Ascending aorta (tissue), 2 donors: ENCODE results near the gene CTSD. TPM values are rescaled to one million over a fixed set of nuclear protein-coding genes. Genes with fewer than 3 reads are reported as not detected.

ENCODE experiments used
- DNase-seq, 2 donors: peaks; one replicate each; pipeline ENCODE4 v3.0.0-alpha.2; 2019; ENCODE audit warnings: low spot score in 2 of 2
- H3K27ac ChIP-seq, 2 donors: fragments of 200-600 bp; sonication (generic); one replicate each; pipeline ENCODE4 v1.5.1; 2016 to 2017; ENCODE audit warnings: mild to moderate bottlenecking in 1 of 2
- H3K27me3 ChIP-seq: fragments of 200-600 bp; sonication (generic); one replicate; pipeline ENCODE4 v1.5.1; 2017
- H3K36me3 ChIP-seq, 2 donors: fragments of 200-600 bp; sonication (generic); one replicate each; pipeline ENCODE4 v1.5.1; 2016
- H3K4me1 ChIP-seq, 2 donors: fragments of 200-600 bp; sonication (generic); one replicate each; pipeline ENCODE4 v1.5.1; 2016 to 2017; ENCODE audit warnings: mild to moderate bottlenecking in 1 of 2
- H3K4me3 ChIP-seq, 2 donors: fragments of 200-600 bp; sonication (generic); one replicate each; pipeline ENCODE4 v1.5.1; 2016 to 2017; ENCODE audit warnings: mild to moderate bottlenecking in 1 of 2
- H3K9me3 ChIP-seq, 2 donors: fragments of 200-600 bp; sonication (generic); one replicate each; pipeline ENCODE4 v1.5.1; 2016
- CTCF ChIP-seq, 3 experiments: fragments of 200-600 bp in 2 of 3; fragments of 450-650 bp in 1 of 3; sonication (generic) in 2 of 3; IDR thresholded peaks; one replicate each; pipeline ENCODE4 v1.5.1; 2016 to 2019; ENCODE audit warnings: antibody characterized with exemption in 3 of 3, mild to moderate bottlenecking in 1 of 3, moderate library complexity in 1 of 3
- intact Hi-C: fragments of 100-400 bp; cut with DNase I; formaldehyde crosslinking; loops from one replicate; pipeline ENCODE4 v1.15.1; 2023
- total RNA-seq: library from RNA; depleted of rRNA; stranded (reverse); fragments of >200 nt; gene quantifications from one replicate; pipeline ENCODE4 v1.1.0, GENCODE V29; 2016

The CTSD gene
- total RNA-seq, 1 donor from 2014 or later, result 777 TPM

GRCh38 chr11:1746511-1746931 lies 17.2 kb downstream of the CTSD start:
- no peaks in the 10 kb centered on the region for H3K27me3 ChIP-seq
- no peaks in the 10 kb centered on the region for H3K9me3 ChIP-seq
- H3K4me3 ChIP-seq, result peak overlapping the region in 1 of 2 donors; percentile 80
- H3K27ac ChIP-seq, result peak overlapping the region in 1 of 2 donors; percentile 97
- peaks cover 0 to 5% of the 10 kb centered on the region in 2 donors for H3K36me3 ChIP-seq
- intact Hi-C loops, result no loop called here
- H3K4me1 ChIP-seq, result peaks cover 18 to 34% of the 10 kb centered on the region in 2 donors
- no peak for TF ChIP-seq CTCF (IDR thresholded peaks at IDR 0.05)
- peak in 1 of 2 donors; percentile 69 for DNase-seq

GRCh38 chr11:1745701-1746320 lies 17.9 kb downstream of the CTSD start:
- H3K27me3 ChIP-seq, result no peaks in the 10 kb centered on the region
- DNase-seq, result peak in 1 of 2 donors; percentile 52
- no peaks in the 10 kb centered on the region for H3K9me3 ChIP-seq
- H3K4me1 ChIP-seq, result peaks cover 11 to 27% of the 10 kb centered on the region in 2 donors
- TF ChIP-seq CTCF (IDR thresholded peaks at IDR 0.05), result no peak
- intact Hi-C loops, result no loop called here
- no peak overlapping the region for H3K4me3 ChIP-seq
- H3K36me3 ChIP-seq, result peaks cover 0 to 5% of the 10 kb centered on the region in 2 donors
- H3K27ac ChIP-seq, result no peak overlapping the region

GRCh38 chr11:1744891-1745700 lies 18.6 kb downstream of the CTSD start:
- H3K4me1 ChIP-seq, result peaks cover 11 to 20% of the 10 kb centered on the region in 2 donors
- H3K4me3 ChIP-seq, result no peak overlapping the region
- H3K27ac ChIP-seq, result no peak overlapping the region
- peaks cover 0 to 5% of the 10 kb centered on the region in 2 donors for H3K36me3 ChIP-seq
- intact Hi-C loops, result no loop called here
- DNase-seq, result peak in 1 of 2 donors; percentile 61
- no peak for TF ChIP-seq CTCF (IDR thresholded peaks at IDR 0.05)
- no peaks in the 10 kb centered on the region for H3K27me3 ChIP-seq
- H3K9me3 ChIP-seq, result no peaks in the 10 kb centered on the region

GRCh38 chr11:1744137-1744886 lies 19.4 kb downstream of the CTSD start:
- Histone ChIP-seq H3K4me3 (no peak overlapping the region), H3K27ac (no peak overlapping the region), H3K36me3 (peaks cover 0 to 5% of the 10 kb centered on the region in 2 donors), H3K9me3 (no peaks in the 10 kb centered on the region), H3K27me3 (no peaks in the 10 kb centered on the region), H3K4me1 (peaks cover 8 to 14% of the 10 kb centered on the region in 2 donors)
- peak in 1 of 2 donors; percentile 59 for DNase-seq
- intact Hi-C loops, result no loop called here
- no peak for TF ChIP-seq CTCF (IDR thresholded peaks at IDR 0.05)

GRCh38 chr11:1743585-1744136 lies 20.1 kb downstream of the CTSD start:
- intact Hi-C loops, result no loop called here
- H3K9me3 ChIP-seq, result no peaks in the 10 kb centered on the region
- H3K27me3 ChIP-seq, result no peaks in the 10 kb centered on the region
- peaks cover 0 to 5% of the 10 kb centered on the region in 2 donors for H3K36me3 ChIP-seq
- H3K4me1 ChIP-seq, result peaks cover 8 to 12% of the 10 kb centered on the region in 2 donors
- DNase-seq, result peak in 1 of 2 donors; percentile 41
- TF ChIP-seq CTCF (IDR thresholded peaks at IDR 0.05), result no peak
- H3K27ac ChIP-seq, result no peak overlapping the region
- no peak overlapping the region for H3K4me3 ChIP-seq
